Measurements from ENCODE around the gene DMRTA1.

Gene DMRTA1

GRCh38 chr9:22452415-22453010 is 5.9 kb downstream of the DMRTA1 start:
- peaks cover 23% of the 10 kb centered on the region; the same call in 1 of the 2 replicates for H3K79me2 ChIP-seq (ENCODE audit: insufficient read depth, low read depth)
- H3K27ac ChIP-seq = peak overlapping the region; percentile 60
- no peaks in the 10 kb centered on the region for H3K27me3 ChIP-seq (ENCODE audit: insufficient read depth, low read depth)
- H4K20me1 ChIP-seq (ENCODE audit: insufficient read depth) = no peaks in the 10 kb centered on the region
- no peak overlapping the region for H3K4me3 ChIP-seq (IDR thresholded peaks at IDR 0.05; ENCODE audit: insufficient read depth, low read depth, low read length)
- no peak overlapping the region for H2AFZ ChIP-seq (ENCODE audit: low read depth)
- H3K9ac ChIP-seq = peak overlapping the region; percentile 46; the same call in 1 of the 2 replicates
- H3K36me3 ChIP-seq (ENCODE audit: insufficient read depth) = no peaks in the 10 kb centered on the region
- H3K4me2 ChIP-seq = peak overlapping the region; percentile 69
- peak; percentile 85 for TF ChIP-seq CTCF (conservative IDR thresholded peaks at IDR 0.05; ENCODE audit: low read depth, low read length)
- H3K4me1 ChIP-seq (ENCODE audit: low read depth, poor library complexity, severe bottlenecking) = peaks cover 64% of the 10 kb centered on the region

- no peak for TF ChIP-seq CTCF (conservative IDR thresholded peaks at IDR 0.05; ENCODE audit: low read depth, low read length)
- Histone ChIP-seq H3K27ac (no peak overlapping the region), H3K4me3 (IDR thresholded peaks at IDR 0.05; ENCODE audit: insufficient read depth, low read depth, low read length) (no peak overlapping the region), H4K20me1 (ENCODE audit: insufficient read depth) (no peaks in the 10 kb centered on the region), H3K79me2 (ENCODE audit: insufficient read depth, low read depth) (peaks cover 13% of the 10 kb centered on the region; the same call in 1 of the 2 replicates), H3K9ac (no peak overlapping the region), H3K36me3 (ENCODE audit: insufficient read depth) (no peaks in the 10 kb centered on the region), H3K27me3 (ENCODE audit: insufficient read depth, low read depth) (no peaks in the 10 kb centered on the region), H3K4me2 (no peak overlapping the region), H2AFZ (ENCODE audit: low read depth) (no peak overlapping the region), H3K4me1 (ENCODE audit: low read depth, poor library complexity, severe bottlenecking) (peaks cover 55% of the 10 kb centered on the region)
These were observed 7.4 kb downstream of the DMRTA1 start for GRCh38 chr9:22454016-22454415.

- Histone ChIP-seq H3K79me2 (ENCODE audit: insufficient read depth, low read depth) (peaks cover under 1% of the 10 kb centered on the region; the same call in 1 of the 2 replicates), H2AFZ (ENCODE audit: low read depth) (no peak overlapping the region), H3K27me3 (ENCODE audit: insufficient read depth, low read depth) (no peaks in the 10 kb centered on the region), H3K4me1 (ENCODE audit: low read depth, poor library complexity, severe bottlenecking) (peaks cover 43% of the 10 kb centered on the region), H4K20me1 (ENCODE audit: insufficient read depth) (no peaks in the 10 kb centered on the region), H3K36me3 (ENCODE audit: insufficient read depth) (no peaks in the 10 kb centered on the region), H3K27ac (no peak overlapping the region), H3K4me2 (no peak overlapping the region), H3K4me3 (IDR thresholded peaks at IDR 0.05; ENCODE audit: insufficient read depth, low read depth, low read length) (no peak overlapping the region), H3K9ac (no peak overlapping the region)
- no peak for TF ChIP-seq CTCF (conservative IDR thresholded peaks at IDR 0.05; ENCODE audit: low read depth, low read length)
These were observed 8.6 kb downstream of the DMRTA1 start for GRCh38 chr9:22455181-22455580.

- H3K79me2 ChIP-seq (ENCODE audit: insufficient read depth, low read depth) = no peaks in the 10 kb centered on the region
- TF ChIP-seq CTCF (conservative IDR thresholded peaks at IDR 0.05; ENCODE audit: low read depth, low read length) = no peak
These were observed 10.8 kb downstream of the DMRTA1 start for GRCh38 chr9:22457448-22457847.

More at GRCh38 chr9:22457448-22457847, 10.8 kb downstream of the DMRTA1 start:
- no peaks in the 10 kb centered on the region for H4K20me1 ChIP-seq (ENCODE audit: insufficient read depth)
- no peaks in the 10 kb centered on the region for H3K36me3 ChIP-seq (ENCODE audit: insufficient read depth)
- H3K27me3 ChIP-seq (ENCODE audit: insufficient read depth, low read depth) = no peaks in the 10 kb centered on the region
- H3K27ac ChIP-seq = no peak overlapping the region
- H2AFZ ChIP-seq (ENCODE audit: low read depth) = no peak overlapping the region
- no peak overlapping the region for H3K9ac ChIP-seq
- H3K4me2 ChIP-seq = no peak overlapping the region
- no peak overlapping the region for H3K4me3 ChIP-seq (IDR thresholded peaks at IDR 0.05; ENCODE audit: insufficient read depth, low read depth, low read length)
- H3K4me1 ChIP-seq (ENCODE audit: low read depth, poor library complexity, severe bottlenecking) = peaks cover 20% of the 10 kb centered on the region
